BE2C (cell line): ENCODE results near the gene NAT16. TPM values are rescaled to one million over a fixed set of nuclear protein-coding genes. Genes with fewer than 3 reads are reported as not detected.
A peak's percentile ranks its signal among the peaks of the same experiment; 100 is the strongest.

ENCODE experiments used
- DNase-seq: peaks from one replicate; pipeline ENCODE4 v3.0.0-alpha.2; 2020
- H3K27me3 ChIP-seq: fragments of 250-450 bp; sonication (Bioruptor Pico); 2 replicates; pipeline ENCODE4 v1.5.1; 2020; ENCODE audit warnings: mild to moderate bottlenecking
- H3K36me3 ChIP-seq: fragments of 250-450 bp; sonication (Bioruptor Pico); 2 replicates; pipeline ENCODE4 v1.5.1; 2020; ENCODE audit warnings: mild to moderate bottlenecking
- H3K4me1 ChIP-seq: fragments of 250-450 bp; sonication (Bioruptor Pico); 2 replicates; pipeline ENCODE4 v1.5.1; 2020
- H3K4me3 ChIP-seq: 2 replicates; pipeline ENCODE4 v1.5.1; 2011; ENCODE audit warnings: low read depth, low read length
- H3K9me3 ChIP-seq: fragments of 250-450 bp; sonication (Bioruptor Pico); 2 replicates; pipeline ENCODE4 v1.5.1; 2020
- CTCF ChIP-seq: IDR thresholded peaks from 2 replicates; pipeline ENCODE4 v1.5.1; 2012; ENCODE audit warnings: mild to moderate bottlenecking, low read depth, low read length
- polyA plus RNA-seq: library from polyadenylated mRNA; unstranded; fragments of >200 nt; gene quantifications from one replicate; pipeline ENCODE4 v1.2.1, GENCODE V29; 2012; ENCODE audit warnings: low read depth, missing spikeins; ENCODE audit not compliant: insufficient read length, insufficient read depth

NAT16 gene
- polyA plus RNA-seq, result 3.5 TPM

- peaks cover 15% of the 10 kb centered on the region for H3K27me3 ChIP-seq
Measured at GRCh38 chr7:101180130-101180755, at the start of gene NAT16. Gene NAT16, minus strand, starts transcription at chr7:101180293. Its CDS starts 5,486 bp downstream, at chr7:101174807.

GRCh38 chr7:101226721-101227120 lies 46.6 kb upstream of the NAT16 start:
- Histone ChIP-seq H3K4me3 (no peak overlapping the region), H3K36me3 (peaks cover 29% of the 10 kb centered on the region), H3K4me1 (peaks cover 3% of the 10 kb centered on the region), H3K27me3 (no peaks in the 10 kb centered on the region), H3K9me3 (no peaks in the 10 kb centered on the region)
- DNase-seq, result no peak
- no peak for TF ChIP-seq CTCF

More at GRCh38 chr7:101180130-101180755, at the start of gene NAT16:
- no peaks in the 10 kb centered on the region for H3K36me3 ChIP-seq
- DNase-seq, result no peak
- TF ChIP-seq CTCF, result no peak
- H3K4me3 ChIP-seq, result peak within 1 kb of the TSS; percentile 33
- H3K4me1 ChIP-seq, result peaks cover 8% of the 10 kb centered on the region
- H3K9me3 ChIP-seq, result no peaks in the 10 kb centered on the region

GRCh38 chr7:101225650-101226049 lies 45.6 kb upstream of the NAT16 start:
- Histone ChIP-seq H3K27me3 (no peaks in the 10 kb centered on the region), H3K4me1 (no peaks in the 10 kb centered on the region), H3K9me3 (no peaks in the 10 kb centered on the region), H3K36me3 (peaks cover 29% of the 10 kb centered on the region), H3K4me3 (no peak overlapping the region)
- DNase-seq, result no peak
- TF ChIP-seq CTCF, result no peak

GRCh38 chr7:101223528-101223927 lies 43.4 kb upstream of the NAT16 start:
- Histone ChIP-seq H3K9me3 (no peaks in the 10 kb centered on the region), H3K4me1 (no peaks in the 10 kb centered on the region), H3K36me3 (peaks cover 29% of the 10 kb centered on the region), H3K27me3 (no peaks in the 10 kb centered on the region), H3K4me3 (no peak overlapping the region)
- no peak for TF ChIP-seq CTCF
- no peak for DNase-seq

- Histone ChIP-seq H3K4me1 (no peaks in the 10 kb centered on the region), H3K9me3 (no peaks in the 10 kb centered on the region), H3K36me3 (peaks cover 29% of the 10 kb centered on the region), H3K27me3 (no peaks in the 10 kb centered on the region), H3K4me3 (no peak overlapping the region)
- TF ChIP-seq CTCF, result no peak
- no peak for DNase-seq
Measured at GRCh38 chr7:101222275-101222830, 42.3 kb upstream of the NAT16 start.

- no peak overlapping the region for H3K4me3 ChIP-seq
- no peaks in the 10 kb centered on the region for H3K27me3 ChIP-seq
- no peak for DNase-seq
- H3K9me3 ChIP-seq, result no peaks in the 10 kb centered on the region
- TF ChIP-seq CTCF, result no peak
- H3K4me1 ChIP-seq, result no peaks in the 10 kb centered on the region
- H3K36me3 ChIP-seq, result peaks cover 25% of the 10 kb centered on the region
Measured at GRCh38 chr7:101220295-101220694, 40.2 kb upstream of the NAT16 start.
